ENCODE results near the gene RTN4IP1. TPM values are rescaled to one million over a fixed set of nuclear protein-coding genes. Genes with fewer than 3 reads are reported as not detected.
A peak's percentile ranks its signal among the peaks of the same experiment; 100 is the strongest.

Gene RTN4IP1
- polyA plus RNA-seq, 1 of the 3 experiments (the other 2 are of a cell fraction), result 4.3 TPM

DNA sequence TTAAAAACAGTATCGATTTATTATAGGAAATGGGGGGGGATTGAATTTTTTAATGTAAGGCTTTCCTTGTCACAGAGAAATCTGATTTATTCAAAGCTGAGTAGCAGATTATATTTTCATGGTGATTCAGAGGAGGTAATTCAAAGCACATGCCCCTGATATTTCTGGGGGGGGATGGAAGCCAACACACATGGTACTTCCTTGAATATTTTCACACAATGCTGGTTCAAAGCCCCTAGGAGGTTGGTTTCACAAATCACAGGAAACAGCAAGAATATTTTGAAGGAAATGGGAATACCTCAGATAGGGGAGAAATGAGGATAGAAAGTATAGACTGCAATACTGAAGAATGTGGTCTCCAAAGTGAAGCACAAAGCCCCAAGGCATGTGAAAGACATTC is 98.8 kb downstream of the RTN4IP1 start (continued):
- peak; percentile 98 for TF ChIP-seq TCF12 (IDR thresholded peaks at IDR 0.05)
- no peak for TF ChIP-seq RCOR1 (IDR thresholded peaks at IDR 0.05; ENCODE audit: low read length)
- TF ChIP-seq, protein P1, sequence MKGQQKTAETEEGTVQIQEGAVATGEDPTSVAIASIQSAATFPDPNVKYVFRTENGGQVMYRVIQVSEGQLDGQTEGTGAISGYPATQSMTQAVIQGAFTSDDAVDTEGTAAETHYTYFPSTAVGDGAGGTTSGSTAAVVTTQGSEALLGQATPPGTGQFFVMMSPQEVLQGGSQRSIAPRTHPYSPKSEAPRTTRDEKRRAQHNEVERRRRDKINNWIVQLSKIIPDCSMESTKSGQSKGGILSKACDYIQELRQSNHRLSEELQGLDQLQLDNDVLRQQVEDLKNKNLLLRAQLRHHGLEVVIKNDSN (IDR thresholded peaks at IDR 0.05; ENCODE audit: borderline replicate concordance, low read depth), result no peak
- no peak for TF ChIP-seq NRF1 (IDR thresholded peaks at IDR 0.05; ENCODE audit: low read depth, low read length)
- TF ChIP-seq ELF1 (IDR thresholded peaks at IDR 0.05), result peak; percentile 27; the same call in 1 of the 2 replicates
- peak; percentile 39; the same call in 1 of the 2 replicates for TF ChIP-seq FOXM1 (IDR thresholded peaks at IDR 0.05; ENCODE audit: low read depth)
- TF ChIP-seq REST (IDR thresholded peaks at IDR 0.05; ENCODE audit: low read depth, low read length), result no peak
- TF ChIP-seq SIN3A (IDR thresholded peaks at IDR 0.05; ENCODE audit: borderline replicate concordance, low read depth, low read length), result no peak
- TF ChIP-seq ZBTB33 (IDR thresholded peaks at IDR 0.05; ENCODE audit: borderline replicate concordance, low read depth), result no peak
- peak in 1 of 2 experiments; percentile 87; a peak in 2 of 4 replicates for TF ChIP-seq EP300 (IDR thresholded peaks at IDR 0.05; ENCODE audit: borderline replicate concordance in 1 of 2, low read depth in 1 of 2, low read length in 1 of 2)
- no peak for TF ChIP-seq CHD2 (IDR thresholded peaks at IDR 0.05; ENCODE audit: low read length, partially characterized antibody)
- TF ChIP-seq JUND (IDR thresholded peaks at IDR 0.05), result peak; percentile 84
- TF ChIP-seq, protein P2, sequence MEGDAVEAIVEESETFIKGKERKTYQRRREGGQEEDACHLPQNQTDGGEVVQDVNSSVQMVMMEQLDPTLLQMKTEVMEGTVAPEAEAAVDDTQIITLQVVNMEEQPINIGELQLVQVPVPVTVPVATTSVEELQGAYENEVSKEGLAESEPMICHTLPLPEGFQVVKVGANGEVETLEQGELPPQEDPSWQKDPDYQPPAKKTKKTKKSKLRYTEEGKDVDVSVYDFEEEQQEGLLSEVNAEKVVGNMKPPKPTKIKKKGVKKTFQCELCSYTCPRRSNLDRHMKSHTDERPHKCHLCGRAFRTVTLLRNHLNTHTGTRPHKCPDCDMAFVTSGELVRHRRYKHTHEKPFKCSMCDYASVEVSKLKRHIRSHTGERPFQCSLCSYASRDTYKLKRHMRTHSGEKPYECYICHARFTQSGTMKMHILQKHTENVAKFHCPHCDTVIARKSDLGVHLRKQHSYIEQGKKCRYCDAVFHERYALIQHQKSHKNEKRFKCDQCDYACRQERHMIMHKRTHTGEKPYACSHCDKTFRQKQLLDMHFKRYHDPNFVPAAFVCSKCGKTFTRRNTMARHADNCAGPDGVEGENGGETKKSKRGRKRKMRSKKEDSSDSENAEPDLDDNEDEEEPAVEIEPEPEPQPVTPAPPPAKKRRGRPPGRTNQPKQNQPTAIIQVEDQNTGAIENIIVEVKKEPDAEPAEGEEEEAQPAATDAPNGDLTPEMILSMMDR (IDR thresholded peaks at IDR 0.05), result no peak
- no peak for TF ChIP-seq GABPA (IDR thresholded peaks at IDR 0.05; ENCODE audit: low read depth)

Measured in SK-N-SH (cell line).